Mucosa of stomach (tissue), 1 donor: ENCODE measurements around the gene SLC39A2.
A peak's percentile ranks its signal among the peaks of the same experiment; 100 is the strongest.
"Not testable (repeated sequence)": the region's sequence is repeated elsewhere in the genome, so short reads cannot be mapped to it uniquely, and the experiment has no call there.

Source experiments
- H3K27me3 ChIP-seq: one replicate; pipeline ENCODE4 v1.7.0; 2013; ENCODE audit warnings: mild to moderate bottlenecking, low read length; ENCODE audit not compliant: control insufficient read depth, insufficient read depth
- H3K36me3 ChIP-seq: one replicate; pipeline ENCODE4 v1.7.0; 2013; ENCODE audit warnings: low read length; ENCODE audit not compliant: control insufficient read depth, insufficient read depth
- H3K4me1 ChIP-seq: one replicate; pipeline ENCODE4 v1.7.0; 2013; ENCODE audit warnings: mild to moderate bottlenecking, low read length; ENCODE audit not compliant: control insufficient read depth, insufficient read depth
- H3K4me3 ChIP-seq: one replicate; pipeline ENCODE4 v1.7.0; 2013; ENCODE audit warnings: low read length
- H3K9ac ChIP-seq: one replicate; pipeline ENCODE4 v1.7.0; 2013; ENCODE audit warnings: mild to moderate bottlenecking, low read length, moderate library complexity
- H3K9me3 ChIP-seq: one replicate; pipeline ENCODE4 v1.7.0; 2013; ENCODE audit warnings: mild to moderate bottlenecking, low read length, moderate library complexity; ENCODE audit not compliant: control insufficient read depth
- donor health status: Pancreatic carcinoma.

The SLC39A2 gene

GRCh38 chr14:20980906-20981305, 18.2 kb upstream of the SLC39A2 start:
- Histone ChIP-seq H3K27me3 (no peaks in the 10 kb centered on the region), H3K9ac (no peak overlapping the region), H3K36me3 (no peaks in the 10 kb centered on the region), H3K4me3 (no peak overlapping the region), H3K9me3 (no peaks in the 10 kb centered on the region), H3K4me1 (no peaks in the 10 kb centered on the region)

GRCh38 chr14:20982646-20983369, 16.3 kb upstream of the SLC39A2 start:
- H3K9me3 ChIP-seq: no peaks in the 10 kb centered on the region
- no peaks in the 10 kb centered on the region for H3K36me3 ChIP-seq
- no peak overlapping the region for H3K4me3 ChIP-seq
- no peak overlapping the region for H3K9ac ChIP-seq
- H3K4me1 ChIP-seq: no peaks in the 10 kb centered on the region
- no peaks in the 10 kb centered on the region for H3K27me3 ChIP-seq

GRCh38 chr14:20985650-20986049, 13.4 kb upstream of the SLC39A2 start:
- not testable (repeated sequence) for H3K9ac ChIP-seq, H3K9me3 ChIP-seq, H3K4me1 ChIP-seq, H3K4me3 ChIP-seq, H3K27me3 ChIP-seq, H3K36me3 ChIP-seq

- no peaks in the 10 kb centered on the region for H3K36me3 ChIP-seq
- H3K27me3 ChIP-seq: no peaks in the 10 kb centered on the region
- no peak overlapping the region for H3K4me3 ChIP-seq
- H3K9me3 ChIP-seq: no peaks in the 10 kb centered on the region
- peaks cover 4% of the 10 kb centered on the region for H3K4me1 ChIP-seq
- H3K9ac ChIP-seq: no peak overlapping the region
Observed at GRCh38 chr14:20986811-20987210, 12.3 kb upstream of the SLC39A2 start.

GRCh38 chr14:20988717-20989470, 10.2 kb upstream of the SLC39A2 start:
- peak overlapping the region; percentile 51 for H3K9ac ChIP-seq
- peaks cover 4% of the 10 kb centered on the region for H3K4me1 ChIP-seq
- no peak overlapping the region for H3K4me3 ChIP-seq
- no peaks in the 10 kb centered on the region for H3K9me3 ChIP-seq
- no peaks in the 10 kb centered on the region for H3K27me3 ChIP-seq
- H3K36me3 ChIP-seq: no peaks in the 10 kb centered on the region

- no peak overlapping the region for H3K4me3 ChIP-seq
- H3K4me1 ChIP-seq: peaks cover 4% of the 10 kb centered on the region
- H3K27me3 ChIP-seq: no peaks in the 10 kb centered on the region
- no peaks in the 10 kb centered on the region for H3K9me3 ChIP-seq
- H3K36me3 ChIP-seq: peaks cover 2% of the 10 kb centered on the region
- peak overlapping the region; percentile 51 for H3K9ac ChIP-seq
Observed at GRCh38 chr14:20989471-20989786, 9.7 kb upstream of the SLC39A2 start.

GRCh38 chr14:20989787-20990600, 9.1 kb upstream of the SLC39A2 start, which contains the start of gene METTL17:
METTL17 (plus strand) TSS chr14:20989980; CDS start chr14:20990003, 23 bp downstream.
- H3K27me3 ChIP-seq: no peaks in the 10 kb centered on the region
- H3K4me1 ChIP-seq: peaks cover 4% of the 10 kb centered on the region
- H3K9me3 ChIP-seq: no peaks in the 10 kb centered on the region
- peak within 1 kb of the TSS; percentile 62 for H3K9ac ChIP-seq
- peaks cover 7% of the 10 kb centered on the region for H3K36me3 ChIP-seq
- peak within 1 kb of the TSS; percentile 78 for H3K4me3 ChIP-seq

GRCh38 chr14:20996521-20996920, 2.6 kb upstream of the SLC39A2 start:
- peaks cover 12% of the 10 kb centered on the region for H3K36me3 ChIP-seq
- no peaks in the 10 kb centered on the region for H3K9me3 ChIP-seq
- H3K27me3 ChIP-seq: no peaks in the 10 kb centered on the region
- no peak overlapping the region for H3K4me3 ChIP-seq
- H3K4me1 ChIP-seq: no peaks in the 10 kb centered on the region
- no peak overlapping the region for H3K9ac ChIP-seq

GRCh38 chr14:20997115-20997514, 2.0 kb upstream of the SLC39A2 start:
- Histone ChIP-seq H3K9me3 (no peaks in the 10 kb centered on the region), H3K9ac (no peak overlapping the region), H3K4me3 (no peak overlapping the region), H3K36me3 (peaks cover 12% of the 10 kb centered on the region), H3K27me3 (no peaks in the 10 kb centered on the region), H3K4me1 (no peaks in the 10 kb centered on the region)

- Histone ChIP-seq H3K4me1 (no peaks in the 10 kb centered on the region), H3K9ac (no peak overlapping the region), H3K36me3 (peaks cover 12% of the 10 kb centered on the region), H3K4me3 (no peak overlapping the region), H3K9me3 (no peaks in the 10 kb centered on the region), H3K27me3 (no peaks in the 10 kb centered on the region)
Observed at GRCh38 chr14:20997564-20997963, 1.5 kb upstream of the SLC39A2 start.

- H3K36me3 ChIP-seq: peaks cover 12% of the 10 kb centered on the region
- H3K9ac ChIP-seq: no peak overlapping the region
- H3K4me3 ChIP-seq: no peak overlapping the region
- no peaks in the 10 kb centered on the region for H3K9me3 ChIP-seq
- no peaks in the 10 kb centered on the region for H3K27me3 ChIP-seq
- no peaks in the 10 kb centered on the region for H3K4me1 ChIP-seq
Observed at GRCh38 chr14:20998139-20998538, 954 bp upstream of the SLC39A2 start.

GRCh38 chr14:20999591-20999990, 498 bp downstream of the SLC39A2 start:
- H3K4me1 ChIP-seq: no peaks in the 10 kb centered on the region

More at GRCh38 chr14:20999591-20999990, 498 bp downstream of the SLC39A2 start:
- H3K4me3 ChIP-seq: no peak overlapping the region
- H3K36me3 ChIP-seq: peaks cover 8% of the 10 kb centered on the region
- H3K9ac ChIP-seq: no peak overlapping the region
- H3K9me3 ChIP-seq: no peaks in the 10 kb centered on the region
- no peaks in the 10 kb centered on the region for H3K27me3 ChIP-seq
